RWPE2 (cell line): ENCODE results near the gene STRC.
"Not testable (repeated sequence)": the region's sequence is repeated elsewhere in the genome, so short reads cannot be mapped to it uniquely, and the experiment has no call there.

Experiments
- ATAC-seq: fragments of 200-7000 bp; cut with Tn5 transposase; 3 replicates; pipeline ENCODE4 v1.9.1; 2021; ENCODE audit warnings: low read depth
- DNase-seq: peaks from one replicate; pipeline ENCODE4 v3.0.0-alpha.2; 2020; ENCODE audit warnings: low spot score
- H3K27ac ChIP-seq: fragments of 450-650 bp; 2 replicates; pipeline ENCODE4 v1.5.1; 2017; ENCODE audit warnings: mild to moderate bottlenecking; ENCODE audit not compliant: poor library complexity, severe bottlenecking
- H3K27me3 ChIP-seq: fragments of 250-450 bp; sonication (Bioruptor Pico); 2 replicates; pipeline ENCODE4 v1.5.1; 2021; ENCODE audit warnings: mild to moderate bottlenecking, moderate library complexity; ENCODE audit not compliant: insufficient read depth, poor library complexity, severe bottlenecking
- H3K36me3 ChIP-seq: fragments of 250-450 bp; sonication (Bioruptor Pico); 2 replicates; pipeline ENCODE4 v1.5.1; 2020; ENCODE audit warnings: low read depth, mild to moderate bottlenecking, moderate library complexity
- H3K4me1 ChIP-seq: fragments of 250-450 bp; sonication (Bioruptor Pico); 2 replicates; pipeline ENCODE4 v1.5.1; 2021; ENCODE audit warnings: mild to moderate bottlenecking, moderate library complexity; ENCODE audit not compliant: insufficient read depth, poor library complexity, severe bottlenecking
- H3K4me3 ChIP-seq: fragments of 250-450 bp; sonication (Bioruptor Pico); 2 replicates; pipeline ENCODE4 v1.5.1; 2021; ENCODE audit warnings: mild to moderate bottlenecking, moderate library complexity; ENCODE audit not compliant: severe bottlenecking
- H3K9me3 ChIP-seq: fragments of 250-450 bp; sonication (Bioruptor Pico); 2 replicates; pipeline ENCODE4 v1.5.1; 2021; ENCODE audit warnings: mild to moderate bottlenecking, moderate library complexity; ENCODE audit not compliant: severe bottlenecking
- CTCF ChIP-seq: fragments of 450-650 bp; IDR thresholded peaks from one replicate; pipeline ENCODE4 v1.5.1; 2017; ENCODE audit warnings: mild to moderate bottlenecking, moderate library complexity; ENCODE audit not compliant: poor library complexity, severe bottlenecking

The STRC gene

DNA sequence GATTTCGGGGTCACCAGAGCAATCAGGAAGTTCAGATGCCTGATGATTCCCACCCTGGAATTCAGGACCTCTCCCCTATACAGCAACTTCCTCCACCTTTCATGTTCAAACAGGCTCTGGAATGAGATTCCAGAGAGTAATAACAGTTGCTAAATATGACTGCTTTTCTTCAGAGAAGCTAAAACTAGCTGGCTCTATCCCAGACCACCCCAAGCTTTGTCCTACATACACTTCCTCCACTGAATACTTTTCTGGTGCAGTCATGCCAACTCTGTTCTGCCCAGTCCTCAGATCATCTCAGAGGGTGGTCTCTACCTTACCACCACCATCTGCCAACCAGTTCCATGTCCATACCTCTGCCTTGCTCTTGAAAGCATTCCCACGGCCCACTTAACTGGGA, 52.0 kb downstream of the STRC start:
- H3K36me3 ChIP-seq, DNase-seq, H3K27ac ChIP-seq, H3K27me3 ChIP-seq, H3K4me3 ChIP-seq, H3K4me1 ChIP-seq, H3K9me3 ChIP-seq: not testable (repeated sequence)
- ATAC-seq = peak; percentile 74

- not testable (repeated sequence) for H3K36me3 ChIP-seq, H3K27me3 ChIP-seq, H3K4me1 ChIP-seq, ATAC-seq, DNase-seq, H3K4me3 ChIP-seq, H3K9me3 ChIP-seq, H3K27ac ChIP-seq
These were observed 54.8 kb downstream of the STRC start for GRCh38 chr15:43563793-43564192.

DNA sequence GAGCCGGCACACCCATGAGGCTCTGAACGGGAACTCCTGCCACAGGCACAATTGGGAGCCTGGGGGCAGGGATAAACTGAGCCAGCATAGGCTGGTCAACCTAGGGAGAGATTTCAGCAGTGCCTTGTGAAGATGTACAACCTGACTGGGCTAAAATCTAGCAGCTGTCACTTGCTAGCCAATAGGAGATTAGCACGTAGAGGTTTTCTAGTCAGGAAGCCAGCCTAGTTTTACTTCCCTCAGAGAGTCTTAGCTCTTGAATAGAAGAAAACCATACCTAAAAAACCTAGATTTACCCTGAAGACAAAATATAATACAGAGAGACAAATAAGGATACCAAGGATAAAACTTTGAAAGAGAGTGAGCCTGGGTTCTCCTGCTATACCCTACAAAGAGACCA, 55.8 kb downstream of the STRC start:
- H3K27ac ChIP-seq, DNase-seq, H3K4me3 ChIP-seq, H3K27me3 ChIP-seq, H3K4me1 ChIP-seq, H3K9me3 ChIP-seq, ATAC-seq: not testable (repeated sequence)
- peaks cover 15% of the 10 kb centered on the region for H3K36me3 ChIP-seq

GRCh38 chr15:43552986-43553385, 65.6 kb downstream of the STRC start:
- H3K27ac ChIP-seq = no peak overlapping the region
- H3K4me1 ChIP-seq = no peaks in the 10 kb centered on the region
- no peak overlapping the region for H3K4me3 ChIP-seq
- ATAC-seq = no peak
- no peaks in the 10 kb centered on the region for H3K9me3 ChIP-seq
- peaks cover 56% of the 10 kb centered on the region for H3K36me3 ChIP-seq
- TF ChIP-seq CTCF = no peak
- no peaks in the 10 kb centered on the region for H3K27me3 ChIP-seq
- DNase-seq = no peak

DNA sequence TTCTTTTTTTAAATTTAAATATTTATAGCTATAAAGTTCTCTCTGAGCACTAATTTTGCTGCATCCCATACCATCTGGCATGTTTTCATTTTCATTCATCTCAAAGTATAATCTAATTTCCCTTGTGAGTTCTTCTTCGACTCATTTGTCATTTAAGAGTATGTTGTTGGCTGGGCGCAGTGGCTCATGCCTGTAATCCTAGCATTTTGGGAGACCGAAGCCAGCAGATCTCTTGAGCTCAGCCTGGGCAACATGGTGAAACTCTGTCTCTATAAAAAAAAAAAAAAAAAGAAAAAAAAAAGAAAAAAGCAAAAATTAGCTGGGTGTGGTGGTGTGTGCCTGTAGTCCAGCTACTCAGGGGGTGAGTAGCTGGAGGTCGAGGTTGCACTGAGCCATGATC, 66.3 kb downstream of the STRC start:
- no peaks in the 10 kb centered on the region for H3K4me1 ChIP-seq
- no peak for DNase-seq
- no peaks in the 10 kb centered on the region for H3K27me3 ChIP-seq
- no peak overlapping the region for H3K27ac ChIP-seq
- no peak for ATAC-seq
- no peaks in the 10 kb centered on the region for H3K9me3 ChIP-seq
- peaks cover 58% of the 10 kb centered on the region for H3K36me3 ChIP-seq
- TF ChIP-seq CTCF = no peak
- no peak overlapping the region for H3K4me3 ChIP-seq

GRCh38 chr15:43550527-43551363, 67.9 kb downstream of the STRC start:
- Histone ChIP-seq H3K9me3 (no peaks in the 10 kb centered on the region), H3K27me3 (no peaks in the 10 kb centered on the region), H3K4me3 (no peak overlapping the region), H3K4me1 (no peaks in the 10 kb centered on the region), H3K36me3 (peaks cover 44% of the 10 kb centered on the region), H3K27ac (no peak overlapping the region)
- TF ChIP-seq CTCF = no peak
- DNase-seq (no peak), ATAC-seq (peak; percentile 44; the same call in 1 of the 3 replicates)
